Activated T-cell treated with anti-CD3 and anti-CD28 coated beads, Interleukin-2, amount 50 U/mL, for 24 hours (primary cell): Measurements from ENCODE around the gene TMEM170B.

Experiments used
- DNase-seq: peaks from one replicate; pipeline ENCODE4 v3.0.0-alpha.2; 2020
- H3K27ac Mint-ChIP-seq: 2 replicates; pipeline ENCODE4 v1.8.0; 2020; ENCODE audit warnings: mild to moderate bottlenecking, mixed read lengths
- H3K27me3 Mint-ChIP-seq: 2 replicates; pipeline ENCODE4 v1.8.0; 2020; ENCODE audit warnings: mixed read lengths
- H3K36me3 Mint-ChIP-seq: 2 replicates; pipeline ENCODE4 v1.8.0; 2020; ENCODE audit warnings: low read depth, mixed read lengths
- H3K4me1 Mint-ChIP-seq: 2 replicates; pipeline ENCODE4 v1.8.0; 2020; ENCODE audit warnings: low read depth, mixed read lengths
- H3K4me3 Mint-ChIP-seq: 2 replicates; pipeline ENCODE4 v1.8.0; 2020; ENCODE audit warnings: mild to moderate bottlenecking, moderate library complexity, mixed read lengths
- H3K9me3 Mint-ChIP-seq: 2 replicates; pipeline ENCODE4 v1.8.0; 2020; ENCODE audit warnings: mixed read lengths

TMEM170B gene

GRCh38 chr6:11631539-11631938 lies 94.0 kb downstream of the TMEM170B start:
- DNase-seq = no peak
- H3K9me3 Mint-ChIP-seq = no peaks in the 10 kb centered on the region
- H3K4me1 Mint-ChIP-seq = no peaks in the 10 kb centered on the region
- H3K4me3 Mint-ChIP-seq = no peak overlapping the region
- peaks cover 11% of the 10 kb centered on the region for H3K27me3 Mint-ChIP-seq
- no peaks in the 10 kb centered on the region for H3K36me3 Mint-ChIP-seq
- no peak overlapping the region for H3K27ac Mint-ChIP-seq

DNA sequence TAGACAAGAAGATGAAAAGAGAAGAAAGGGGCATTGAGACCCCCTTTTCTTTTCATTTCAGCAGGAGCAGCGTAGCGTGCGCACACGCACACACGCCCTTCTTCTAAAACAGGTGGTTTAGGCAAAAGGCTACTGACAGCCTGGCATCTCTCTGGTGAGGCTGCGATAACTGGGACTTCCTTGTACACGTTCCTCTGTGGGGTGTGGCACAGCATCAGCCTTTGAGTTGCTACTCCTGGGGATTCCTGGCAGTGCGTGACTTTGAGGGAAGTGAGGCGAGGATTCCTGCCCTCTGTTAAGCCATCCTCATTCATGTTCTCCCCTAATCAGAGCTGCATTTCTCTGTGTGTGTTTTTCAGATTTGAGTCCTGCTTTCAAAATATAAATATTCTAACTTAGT lies 94.7 kb downstream of the TMEM170B start:
- Mint-ChIP-seq H3K4me3 (no peak overlapping the region), H3K4me1 (no peaks in the 10 kb centered on the region), H3K27ac (no peak overlapping the region), H3K9me3 (no peaks in the 10 kb centered on the region), H3K27me3 (peaks cover 11% of the 10 kb centered on the region), H3K36me3 (no peaks in the 10 kb centered on the region)
- DNase-seq = no peak

DNA sequence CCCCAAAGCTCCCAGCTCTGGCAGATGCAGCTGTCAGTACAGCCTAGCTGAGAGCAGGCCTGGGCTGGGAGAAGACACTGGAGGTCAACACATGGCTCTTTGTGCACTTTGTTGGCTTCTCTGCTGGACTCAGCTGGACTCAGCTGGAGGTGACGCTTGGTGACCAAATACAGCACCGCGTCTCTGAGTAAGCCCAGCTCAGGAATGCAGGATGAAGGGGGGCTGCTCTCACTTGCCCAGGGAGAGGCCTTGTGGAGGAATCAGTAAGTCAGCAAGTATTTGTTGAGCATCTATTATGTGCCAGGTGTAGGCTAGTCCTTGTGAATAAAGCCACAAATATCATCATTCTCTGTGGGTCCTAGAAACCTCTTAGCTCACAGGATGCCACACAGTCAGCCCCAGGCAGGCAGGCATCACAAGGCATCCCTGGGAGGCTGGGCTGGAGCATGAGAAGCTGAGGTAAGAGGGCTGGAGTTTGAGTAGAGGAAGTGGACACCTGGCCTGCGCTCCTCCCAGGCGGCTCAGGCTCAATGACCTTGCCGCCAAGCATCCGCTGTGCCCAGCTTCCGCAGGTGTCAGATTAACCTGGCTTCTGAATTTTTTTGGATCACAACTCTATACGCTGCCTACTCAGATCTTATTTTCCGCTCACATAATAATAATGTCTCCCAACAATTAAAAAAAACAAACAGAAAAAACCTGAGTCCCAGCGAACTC lies 95.4 kb downstream of the TMEM170B start:
- no peaks in the 10 kb centered on the region for H3K36me3 Mint-ChIP-seq
- H3K4me1 Mint-ChIP-seq = no peaks in the 10 kb centered on the region
- peaks cover 11% of the 10 kb centered on the region for H3K27me3 Mint-ChIP-seq
- no peaks in the 10 kb centered on the region for H3K9me3 Mint-ChIP-seq
- no peak overlapping the region for H3K27ac Mint-ChIP-seq
- H3K4me3 Mint-ChIP-seq = no peak overlapping the region
- no peak for DNase-seq
